Gastrocnemius medialis (tissue), 4 donors: ENCODE data around the gene UBA6.

Experiments used
- CTCF ChIP-seq, 5 experiments: fragments of 450-650 bp in 3 of 5; fragments of 200-600 bp in 2 of 5; sonication (generic) in 2 of 5; IDR thresholded peaks in 4 of 5; conservative IDR thresholded peaks in 1 of 5; 1 replicate in 4 of 5; 2 replicates in 1 of 5; pipeline ENCODE4 v1.5.1; 2016 to 2019; ENCODE audit warnings: antibody characterized with exemption in 5 of 5, mild to moderate bottlenecking in 3 of 5, moderate library complexity in 3 of 5
- POLR2A ChIP-seq, 2 donors: fragments of 450-650 bp; IDR thresholded peaks; one replicate each; pipeline ENCODE4 v1.6.1; 2017; ENCODE audit warnings: antibody characterized with exemption in 2 of 2, mild to moderate bottlenecking in 2 of 2, moderate library complexity in 2 of 2

GRCh38 chr4:67565284-67565683 lies 135.7 kb downstream of the UBA6 start:
- TF ChIP-seq CTCF (IDR thresholded peaks at IDR 0.05 in 4 of 5, conservative IDR thresholded peaks at IDR 0.05 in 1 of 5) (no peak), POLR2A (IDR thresholded peaks at IDR 0.05) (no peak)
